Upper lobe of left lung (tissue), 4 donors: Measurements from ENCODE around the gene CTU1.

Source experiments
- CTCF ChIP-seq, 6 experiments: fragments of 450-650 bp in 4 of 6; fragments of 200-600 bp in 2 of 6; sonication (generic) in 2 of 6; IDR thresholded peaks; one replicate each; pipeline ENCODE4 v1.5.1; 2016 to 2019; ENCODE audit warnings: antibody characterized with exemption in 6 of 6
- EP300 ChIP-seq, 4 donors: sonication (generic); formaldehyde crosslinking; IDR thresholded peaks; one replicate each; pipeline ENCODE4 v1.5.1; 2017; ENCODE audit warnings: antibody characterized with exemption in 4 of 4, control low read depth in 2 of 4
- POLR2A ChIP-seq, 4 donors: fragments of 450-650 bp; IDR thresholded peaks; one replicate each; pipeline ENCODE4 v1.5.1; 2016 to 2017; ENCODE audit warnings: antibody characterized with exemption in 4 of 4, mild to moderate bottlenecking in 2 of 4
- POLR2AphosphoS5 ChIP-seq, 2 donors: sonication (generic); formaldehyde crosslinking; IDR thresholded peaks; one replicate each; pipeline ENCODE4 v1.5.1; 2017; ENCODE audit warnings: antibody characterized with exemption in 2 of 2

GRCh38 chr19:51103926-51104341, 4.3 kb downstream of the CTU1 start:
- TF ChIP-seq CTCF (IDR thresholded peaks at IDR 0.05) (no peak), POLR2AphosphoS5 (IDR thresholded peaks at IDR 0.05) (no peak), POLR2A (IDR thresholded peaks at IDR 0.05) (no peak), EP300 (IDR thresholded peaks at IDR 0.05) (no peak)
